Glutamatergic neuron (in vitro differentiated cells): ENCODE measurements around the gene C22orf15. TPM values are rescaled to one million over a fixed set of nuclear protein-coding genes. Genes with fewer than 3 reads are reported as not detected.

Experiments used
- DNase-seq: peaks from one replicate; pipeline ENCODE4 v3.0.0; 2022
- H3K27ac Mint-ChIP-seq: one replicate; pipeline ENCODE4 v1.8.0; 2020; ENCODE audit warnings: mild to moderate bottlenecking, mixed read lengths, inconsistent platforms; ENCODE audit not compliant: unreplicated experiment
- H3K27me3 Mint-ChIP-seq: one replicate; pipeline ENCODE4 v1.8.0; 2020; ENCODE audit warnings: mild to moderate bottlenecking, moderate library complexity, mixed read lengths, inconsistent platforms; ENCODE audit not compliant: unreplicated experiment
- H3K36me3 Mint-ChIP-seq: one replicate; pipeline ENCODE4 v1.8.0; 2020; ENCODE audit warnings: mild to moderate bottlenecking, mixed read lengths, inconsistent platforms; ENCODE audit not compliant: unreplicated experiment
- H3K4me1 Mint-ChIP-seq: one replicate; pipeline ENCODE4 v1.8.0; 2020; ENCODE audit warnings: mild to moderate bottlenecking, low read depth, mixed read lengths, inconsistent platforms; ENCODE audit not compliant: unreplicated experiment
- H3K4me3 Mint-ChIP-seq: one replicate; pipeline ENCODE4 v1.8.0; 2020; ENCODE audit warnings: mild to moderate bottlenecking, mixed read lengths, inconsistent platforms; ENCODE audit not compliant: unreplicated experiment
- H3K9me3 Mint-ChIP-seq: one replicate; pipeline ENCODE4 v1.8.0; 2020; ENCODE audit warnings: mild to moderate bottlenecking, moderate library complexity, mixed read lengths, inconsistent platforms; ENCODE audit not compliant: unreplicated experiment
- long read RNA-seq: library from polyadenylated mRNA; unstranded; transcript quantifications from one replicate; pipeline ENCODE4 v2.0.0, GENCODE V29; 2020; ENCODE audit not compliant: unreplicated experiment
- total RNA-seq: library from RNA; stranded (reverse); fragmentation: NEBNext Ultra II Directional; extraction: Animal tissue kit (Norgen Biotek cat#: 25700); gene quantifications from one replicate; pipeline ENCODE4 v1.2.1, GENCODE V29; 2021; ENCODE audit not compliant: unreplicated experiment
- TF ChIP-seq, protein P1 (sequence below): fragments of 200-600 bp; sonication (generic); IDR thresholded peaks from one replicate; pipeline ENCODE4 v1.5.0; 2021; ENCODE audit not compliant: partially characterized antibody, unreplicated experiment

Gene C22orf15, protein sequence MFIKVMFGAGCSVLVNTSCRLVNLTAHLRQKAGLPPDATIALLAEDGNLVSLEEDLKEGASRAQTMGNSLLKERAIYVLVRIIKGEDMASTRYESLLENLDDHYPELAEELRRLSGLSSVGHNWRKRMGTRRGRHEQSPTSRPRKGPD
- total RNA-seq, result not detected
- long read RNA-seq, result 0 reads

GRCh38 chr22:23762842-23763578 is at the start of gene C22orf15:
Gene C22orf15 (plus strand): TSS chr22:23762990. CDS start chr22:23763307, 317 bp downstream.
- H3K27me3 Mint-ChIP-seq, result peaks cover 3% of the 10 kb centered on the region
- no peak for DNase-seq
- no peaks in the 10 kb centered on the region for H3K36me3 Mint-ChIP-seq
- TF ChIP-seq, protein P1, sequence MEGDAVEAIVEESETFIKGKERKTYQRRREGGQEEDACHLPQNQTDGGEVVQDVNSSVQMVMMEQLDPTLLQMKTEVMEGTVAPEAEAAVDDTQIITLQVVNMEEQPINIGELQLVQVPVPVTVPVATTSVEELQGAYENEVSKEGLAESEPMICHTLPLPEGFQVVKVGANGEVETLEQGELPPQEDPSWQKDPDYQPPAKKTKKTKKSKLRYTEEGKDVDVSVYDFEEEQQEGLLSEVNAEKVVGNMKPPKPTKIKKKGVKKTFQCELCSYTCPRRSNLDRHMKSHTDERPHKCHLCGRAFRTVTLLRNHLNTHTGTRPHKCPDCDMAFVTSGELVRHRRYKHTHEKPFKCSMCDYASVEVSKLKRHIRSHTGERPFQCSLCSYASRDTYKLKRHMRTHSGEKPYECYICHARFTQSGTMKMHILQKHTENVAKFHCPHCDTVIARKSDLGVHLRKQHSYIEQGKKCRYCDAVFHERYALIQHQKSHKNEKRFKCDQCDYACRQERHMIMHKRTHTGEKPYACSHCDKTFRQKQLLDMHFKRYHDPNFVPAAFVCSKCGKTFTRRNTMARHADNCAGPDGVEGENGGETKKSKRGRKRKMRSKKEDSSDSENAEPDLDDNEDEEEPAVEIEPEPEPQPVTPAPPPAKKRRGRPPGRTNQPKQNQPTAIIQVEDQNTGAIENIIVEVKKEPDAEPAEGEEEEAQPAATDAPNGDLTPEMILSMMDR, result no peak
- H3K9me3 Mint-ChIP-seq, result no peaks in the 10 kb centered on the region
- no peak within 1 kb of the TSS for H3K4me3 Mint-ChIP-seq
- peaks cover 2% of the 10 kb centered on the region for H3K4me1 Mint-ChIP-seq
- H3K27ac Mint-ChIP-seq, result no peak within 1 kb of the TSS

GRCh38 chr22:23713696-23714595 is 48.8 kb upstream of the C22orf15 start:
- TF ChIP-seq, protein P1, result no peak
- H3K4me1 Mint-ChIP-seq, result no peaks in the 10 kb centered on the region
- no peak overlapping the region for H3K4me3 Mint-ChIP-seq
- H3K27ac Mint-ChIP-seq, result no peak overlapping the region
- no peaks in the 10 kb centered on the region for H3K9me3 Mint-ChIP-seq
- no peak for DNase-seq
- H3K27me3 Mint-ChIP-seq, result peaks cover 2% of the 10 kb centered on the region
- no peaks in the 10 kb centered on the region for H3K36me3 Mint-ChIP-seq

- H3K27ac Mint-ChIP-seq, result no peak overlapping the region
- H3K27me3 Mint-ChIP-seq, result peaks cover 2% of the 10 kb centered on the region
- H3K4me3 Mint-ChIP-seq, result no peak overlapping the region
- no peaks in the 10 kb centered on the region for H3K9me3 Mint-ChIP-seq
- H3K4me1 Mint-ChIP-seq, result no peaks in the 10 kb centered on the region
- no peak for DNase-seq
- H3K36me3 Mint-ChIP-seq, result no peaks in the 10 kb centered on the region
- TF ChIP-seq, protein P1, result no peak
These were observed 47.9 kb upstream of the C22orf15 start for GRCh38 chr22:23714596-23715578.

DNA sequence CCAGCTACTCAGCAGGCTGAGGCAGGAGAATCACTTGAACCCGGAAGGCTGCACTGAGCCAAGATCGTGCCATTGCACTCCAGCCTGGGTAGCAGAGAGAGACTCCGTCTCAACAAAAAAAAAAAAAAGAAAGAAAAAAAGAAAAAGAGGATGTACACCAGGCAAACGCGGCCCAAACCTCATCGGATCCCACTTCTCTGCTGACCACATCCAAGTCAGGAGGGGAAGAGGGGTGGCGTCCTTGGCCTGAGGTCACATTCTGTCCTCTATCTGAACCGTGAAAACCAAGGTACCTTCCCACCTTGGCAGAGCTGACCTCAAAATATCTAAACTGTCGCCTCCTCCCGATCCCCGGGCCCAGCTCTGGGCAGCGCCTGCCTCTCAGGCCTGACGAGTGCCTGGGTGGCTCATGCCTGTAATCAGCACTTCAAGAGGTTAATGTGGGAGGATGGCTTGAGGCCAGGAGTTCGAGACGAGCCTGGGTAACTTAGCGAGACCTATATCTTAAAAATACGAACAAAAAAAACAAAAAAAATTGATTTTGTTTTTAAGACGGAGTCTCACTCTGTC is 46.9 kb upstream of the C22orf15 start:
- Mint-ChIP-seq H3K4me1 (no peaks in the 10 kb centered on the region), H3K4me3 (peak overlapping the region; percentile 42), H3K9me3 (no peaks in the 10 kb centered on the region), H3K27ac (no peak overlapping the region), H3K36me3 (no peaks in the 10 kb centered on the region), H3K27me3 (peaks cover 2% of the 10 kb centered on the region)
- DNase-seq, result no peak
- TF ChIP-seq, protein P1, result no peak
